ENCODE results near the gene TECPR1. TPM values are rescaled to one million over a fixed set of nuclear protein-coding genes. Genes with fewer than 3 reads are reported as not detected.

TECPR1 gene
- total RNA-seq, 4 donors from 2014 or later, result 16.1 to 32.4 (median 22.5) TPM

DNA sequence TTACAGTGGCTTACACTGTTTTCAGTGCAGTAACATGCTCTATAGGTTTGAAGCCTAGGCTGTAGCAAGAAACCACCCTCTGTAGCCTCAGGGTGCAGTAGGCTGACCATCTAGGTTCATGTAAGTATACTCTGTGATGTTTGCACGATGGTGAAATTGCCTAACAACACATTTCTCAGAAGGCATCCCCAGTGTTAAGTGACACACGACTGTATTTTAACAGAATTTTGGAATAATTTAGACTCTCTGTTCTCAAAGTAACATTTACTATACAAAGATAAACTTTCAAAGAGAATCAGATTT lies 85.4 kb downstream of the TECPR1 start:
- no peak overlapping the region for H3K4me3 ChIP-seq
- 75% methylated on average over 2 of the region's 2 CpGs for WGBS
- H3K27me3 ChIP-seq, result no peaks in the 10 kb centered on the region
- DNase-seq (ENCODE audit: extremely low spot score), result no peak
- no peaks in the 10 kb centered on the region for H3K9me3 ChIP-seq
- no peak overlapping the region for H3K27ac ChIP-seq (replicated peaks in 1 of 4)
- H3K4me1 ChIP-seq, result peaks cover 0 to 16% (median 14%) of the 10 kb centered on the region in 4 donors
- no peak for TF ChIP-seq EP300 (IDR thresholded peaks at IDR 0.05)
- TF ChIP-seq POLR2A (IDR thresholded peaks at IDR 0.05; ENCODE audit: low read depth), result no peak
- no peak for TF ChIP-seq CTCF (IDR thresholded peaks at IDR 0.05)
- no peak for TF ChIP-seq POLR2AphosphoS5 (IDR thresholded peaks at IDR 0.05)
- H3K36me3 ChIP-seq, result peaks cover 0 to 14% (median 7%) of the 10 kb centered on the region in 4 donors
- intact Hi-C loops (cut with DNase I), result no loop called here

DNA sequence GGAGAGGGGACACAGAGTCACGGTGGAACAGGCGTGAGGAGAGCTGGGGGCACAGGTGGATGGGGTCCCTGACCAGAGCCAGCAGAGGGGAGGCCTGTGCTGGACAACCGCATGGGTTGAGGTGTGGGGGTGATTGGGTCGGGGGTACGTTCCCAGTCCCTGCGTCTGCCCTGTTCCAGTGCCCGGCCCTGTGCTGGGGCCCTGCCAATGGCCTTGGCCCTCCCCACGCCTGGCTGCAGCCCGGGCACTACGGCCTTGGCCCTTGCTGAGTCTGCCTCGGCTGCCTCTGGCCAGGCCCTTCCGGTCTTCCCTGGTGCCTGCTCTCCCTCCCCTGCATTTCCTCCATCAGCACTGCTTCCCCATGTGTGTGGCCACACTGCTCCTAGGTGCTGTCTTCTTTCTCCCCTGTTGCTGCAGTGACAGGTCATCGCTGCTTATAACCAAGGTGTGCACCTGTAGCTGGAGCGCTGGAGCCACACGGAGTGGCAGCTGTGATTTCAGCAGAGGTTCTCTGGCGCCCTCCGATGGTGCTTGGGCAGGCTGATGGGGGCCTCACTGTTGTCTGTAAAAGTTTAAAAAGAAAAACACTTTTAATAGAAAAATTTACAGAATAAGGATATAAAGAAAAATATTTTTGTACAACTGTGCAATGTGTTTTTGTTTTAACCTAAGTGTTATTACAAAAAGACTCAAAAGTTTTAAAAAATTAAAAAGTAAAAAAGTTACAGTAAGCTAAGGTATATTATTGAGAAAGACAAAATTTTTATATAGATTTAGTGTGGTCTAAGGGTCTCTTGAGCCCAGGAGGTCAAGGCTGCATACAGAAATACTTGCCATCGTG lies 86.0 kb downstream of the TECPR1 start:
- 68% methylated on average over 14 of the region's 18 CpGs for WGBS
- H3K27ac ChIP-seq (replicated peaks in 1 of 4), result no peak overlapping the region
- DNase-seq (ENCODE audit: extremely low spot score), result no peak
- no peaks in the 10 kb centered on the region for H3K9me3 ChIP-seq
- no peak for TF ChIP-seq POLR2AphosphoS5 (IDR thresholded peaks at IDR 0.05)
- peak; percentile 24 to 46 (median 25) for TF ChIP-seq CTCF (IDR thresholded peaks at IDR 0.05)
- no peaks in the 10 kb centered on the region for H3K27me3 ChIP-seq
- H3K4me1 ChIP-seq, result peaks cover 0 to 16% (median 14%) of the 10 kb centered on the region in 4 donors
- peaks cover 0 to 9% (median 3%) of the 10 kb centered on the region in 4 donors for H3K36me3 ChIP-seq
- no peak overlapping the region for H3K4me3 ChIP-seq
- intact Hi-C loops (cut with DNase I), result no loop called here

Other genes starting within 250 kb of the TECPR1 start
- 10 to 100 TPM; 22.5 to 31.7 (median 28.4) TPM for gene LMTK2, start 145.4 kb downstream of the TECPR1 start, total RNA-seq
- gene BHLHA15, start 40.8 kb downstream of the TECPR1 start, total RNA-seq, result not detected
- gene BRI3, start 29.5 kb upstream of the TECPR1 start, total RNA-seq, result 10 to 100 TPM; 34.5 to 74.7 (median 55.3) TPM
- 1 to 10 TPM in 3 of 4 donors, under 1 TPM in 1; 0.84 to 2.5 (median 1.6) TPM for gene BAIAP2L1, start 148.9 kb upstream of the TECPR1 start, total RNA-seq